SJSA1 (cell line): Measurements from ENCODE around the gene GPR32. TPM values are rescaled to one million over a fixed set of nuclear protein-coding genes. Genes with fewer than 3 reads are reported as not detected.
"Not testable (repeated sequence)": the region's sequence is repeated elsewhere in the genome, so short reads cannot be mapped to it uniquely, and the experiment has no call there.

Experiments used
- DNase-seq, 2 experiments: peaks; one replicate each; pipeline ENCODE4 v3.0.0-alpha.2; 2015 to 2020; ENCODE audit warnings: low spot score in 2 of 2, low read depth in 1 of 2
- H3K27ac ChIP-seq: fragments of 250-450 bp; sonication (Bioruptor Pico); 2 replicates; pipeline ENCODE4 v1.5.1; 2020; ENCODE audit warnings: mild to moderate bottlenecking, moderate library complexity
- H3K27me3 ChIP-seq: fragments of 250-450 bp; sonication (Bioruptor Pico); replicated peaks from 2 replicates; pipeline ENCODE4 v1.5.1; 2020; ENCODE audit warnings: mild to moderate bottlenecking, moderate library complexity
- H3K36me3 ChIP-seq: fragments of 250-450 bp; sonication (Bioruptor Pico); 2 replicates; pipeline ENCODE4 v1.5.1; 2020; ENCODE audit warnings: mild to moderate bottlenecking
- H3K4me1 ChIP-seq: fragments of 250-450 bp; sonication (Bioruptor Pico); replicated peaks from 2 replicates; pipeline ENCODE4 v1.6.1; 2021; ENCODE audit warnings: mild to moderate bottlenecking
- H3K4me3 ChIP-seq: fragments of 250-450 bp; sonication (Bioruptor Pico); 2 replicates; pipeline ENCODE4 v1.5.1; 2020; ENCODE audit warnings: mild to moderate bottlenecking
- H3K9me3 ChIP-seq: fragments of 250-450 bp; sonication (Bioruptor Pico); replicated peaks from 2 replicates; pipeline ENCODE4 v1.5.1; 2020; ENCODE audit warnings: mild to moderate bottlenecking
- total RNA-seq: library from RNA; depleted of rRNA; stranded (reverse); fragments of >200 nt; shearing (Covaris generic); gene quantifications from 2 replicates; pipeline ENCODE4 v1.2.3, GENCODE V29; 2014

The GPR32 gene
- total RNA-seq, 1 experiment from 2014 or later = not detected

DNA sequence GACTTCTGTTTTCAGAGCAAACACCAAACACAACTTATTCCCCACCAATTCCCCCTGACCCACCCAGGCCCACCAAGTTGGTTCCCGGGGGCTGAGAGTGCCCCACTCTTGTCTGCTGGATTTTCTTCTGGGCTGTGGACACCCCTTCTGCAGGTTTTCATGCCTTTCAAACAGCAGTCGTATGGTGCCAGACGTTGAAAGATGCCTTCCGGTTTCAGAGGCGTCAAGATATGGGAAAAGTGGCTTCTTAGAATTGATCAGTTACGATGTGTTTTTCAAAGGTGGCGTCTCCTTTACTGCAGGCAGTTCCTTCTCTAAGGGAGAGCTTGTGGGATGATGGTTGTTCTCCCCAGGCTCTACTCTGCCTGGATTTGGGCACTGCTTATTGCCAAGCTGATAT, 34.4 kb upstream of the GPR32 start:
- H3K9me3 ChIP-seq = no peaks in the 10 kb centered on the region
- no peak overlapping the region for H3K27ac ChIP-seq
- no peaks in the 10 kb centered on the region for H3K4me1 ChIP-seq
- no peaks in the 10 kb centered on the region for H3K36me3 ChIP-seq
- H3K4me3 ChIP-seq = no peak overlapping the region
- peaks cover 45% of the 10 kb centered on the region for H3K27me3 ChIP-seq
- DNase-seq = no peak

DNA sequence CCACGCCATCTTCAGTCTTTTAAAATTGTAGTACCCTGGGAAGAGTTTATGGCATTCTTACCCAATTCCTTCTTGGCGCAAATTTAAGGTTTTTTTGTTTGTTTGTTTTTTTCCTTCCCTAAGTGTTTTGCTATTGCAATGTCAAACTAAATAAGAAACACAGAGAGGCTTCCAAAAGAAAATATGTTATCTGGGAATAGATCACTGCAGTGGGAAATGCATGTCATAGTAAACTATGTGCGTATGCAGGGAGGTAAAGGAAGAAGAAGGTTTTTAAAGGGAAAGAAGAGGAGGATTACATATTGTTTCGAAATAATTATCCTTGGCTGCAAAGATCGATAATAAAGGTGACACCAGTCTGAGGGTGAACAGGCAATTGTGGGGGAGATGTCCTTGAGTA, 33.9 kb upstream of the GPR32 start:
- Histone ChIP-seq H3K27ac (no peak overlapping the region), H3K9me3 (no peaks in the 10 kb centered on the region), H3K4me1 (no peaks in the 10 kb centered on the region), H3K27me3 (peaks cover 47% of the 10 kb centered on the region), H3K36me3 (no peaks in the 10 kb centered on the region), H3K4me3 (no peak overlapping the region)
- DNase-seq = no peak

DNA sequence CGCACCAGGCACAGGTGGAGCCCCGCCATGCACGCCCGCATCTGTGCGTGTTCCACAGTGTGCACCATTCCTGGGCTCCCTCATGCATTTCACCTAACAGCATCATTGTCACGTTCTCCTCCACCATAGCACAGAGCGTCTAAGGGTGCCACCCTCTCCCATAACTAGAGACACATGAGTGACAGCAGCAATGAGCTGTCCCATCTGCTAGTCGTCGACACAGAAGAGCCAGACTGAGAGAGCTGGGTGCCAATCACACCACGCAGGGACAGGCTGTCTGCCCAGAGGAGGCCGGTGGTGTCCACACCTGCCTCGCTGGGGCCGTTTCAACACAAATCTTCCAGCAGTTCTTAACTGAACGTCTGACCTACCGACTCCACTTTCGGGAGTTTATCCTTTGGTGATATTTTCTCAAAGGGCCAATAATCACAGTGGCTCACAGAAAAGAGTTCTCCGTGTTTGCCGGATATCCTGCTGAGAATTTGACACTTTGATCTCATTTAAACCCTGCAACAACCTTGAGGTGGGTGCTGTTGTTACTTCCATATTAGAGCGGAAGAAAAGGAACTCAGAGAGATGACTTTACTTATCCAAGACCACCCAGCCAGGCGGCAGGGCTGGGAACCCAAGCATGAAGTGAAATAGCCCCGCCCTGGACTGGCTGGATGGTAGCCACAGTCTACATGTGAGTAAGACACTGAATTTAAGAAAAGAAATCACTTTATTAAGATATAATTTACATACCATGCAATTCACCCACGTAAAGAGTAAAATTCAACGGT, 30.9 kb upstream of the GPR32 start:
- Histone ChIP-seq H3K36me3 (no peaks in the 10 kb centered on the region), H3K9me3 (no peaks in the 10 kb centered on the region), H3K4me3 (no peak overlapping the region), H3K27ac (no peak overlapping the region), H3K4me1 (no peaks in the 10 kb centered on the region), H3K27me3 (peaks cover 42% of the 10 kb centered on the region)
- no peak for DNase-seq

DNA sequence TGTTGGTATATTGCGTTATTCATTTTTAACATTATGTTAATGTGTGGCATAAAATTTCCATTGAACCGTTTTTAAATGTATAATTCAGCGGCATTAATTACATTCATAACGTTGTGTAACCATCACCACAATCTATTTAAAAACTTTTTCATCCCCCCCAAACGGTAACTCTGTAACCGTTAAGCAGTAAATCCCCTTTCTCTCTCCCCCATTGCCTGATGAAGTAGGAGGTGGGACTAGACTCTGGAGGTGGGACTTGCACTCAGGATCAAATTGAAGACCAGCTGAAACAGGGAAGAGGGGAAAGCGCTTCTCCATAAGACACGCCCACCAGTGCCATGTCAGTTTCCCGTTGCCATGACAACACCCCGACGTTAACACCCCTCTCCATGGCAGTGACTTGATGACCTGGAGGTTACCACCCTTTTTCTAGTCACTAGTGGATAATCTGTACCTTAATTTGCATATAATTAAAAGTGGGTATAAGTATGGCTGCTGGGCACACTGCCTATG, 30.3 kb upstream of the GPR32 start:
- H3K36me3 ChIP-seq = no peaks in the 10 kb centered on the region
- no peaks in the 10 kb centered on the region for H3K9me3 ChIP-seq
- no peak overlapping the region for H3K4me3 ChIP-seq
- no peak overlapping the region for H3K27ac ChIP-seq
- DNase-seq = no peak
- H3K4me1 ChIP-seq = no peaks in the 10 kb centered on the region
- peaks cover 42% of the 10 kb centered on the region for H3K27me3 ChIP-seq

DNA sequence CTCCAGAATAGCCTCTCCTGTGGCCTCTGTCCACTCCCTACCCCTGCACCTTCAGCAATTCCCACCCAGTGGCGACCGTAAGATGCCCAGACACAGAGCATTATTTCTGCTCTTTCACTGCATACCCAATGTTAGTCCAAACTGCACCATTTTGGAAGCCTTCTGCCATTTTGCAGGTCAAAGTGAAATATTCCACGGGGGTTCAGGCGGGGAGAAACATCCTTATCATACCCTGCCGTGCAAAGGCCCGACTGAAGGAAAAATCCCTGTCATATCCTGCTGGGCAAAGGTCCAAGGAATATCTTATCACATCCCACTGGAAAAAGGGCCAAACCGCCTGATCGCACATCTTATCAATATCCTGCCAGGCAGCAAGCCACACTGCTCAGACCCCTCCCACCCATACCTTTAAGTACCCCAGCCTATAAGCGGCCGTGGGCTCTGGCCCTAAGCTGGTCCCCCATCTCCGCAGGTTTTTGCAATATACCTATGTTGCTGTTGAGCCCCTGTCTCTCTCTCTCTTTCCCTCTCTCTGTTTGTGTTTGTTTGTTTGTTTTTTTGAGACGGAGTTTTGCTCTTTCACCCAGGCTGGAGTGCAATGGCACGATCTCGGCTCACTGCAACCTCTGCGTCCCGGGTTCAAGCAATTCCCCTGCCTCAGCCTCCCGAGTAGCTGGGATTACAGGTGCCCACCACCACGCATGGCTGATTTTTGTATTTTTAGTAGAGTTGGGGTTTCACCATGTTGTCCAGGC, 28.9 kb upstream of the GPR32 start:
- no peak for DNase-seq
- H3K9me3 ChIP-seq = no peaks in the 10 kb centered on the region
- H3K36me3 ChIP-seq = no peaks in the 10 kb centered on the region
- no peak overlapping the region for H3K4me3 ChIP-seq
- no peaks in the 10 kb centered on the region for H3K4me1 ChIP-seq
- H3K27me3 ChIP-seq = peaks cover 35% of the 10 kb centered on the region
- no peak overlapping the region for H3K27ac ChIP-seq

DNA sequence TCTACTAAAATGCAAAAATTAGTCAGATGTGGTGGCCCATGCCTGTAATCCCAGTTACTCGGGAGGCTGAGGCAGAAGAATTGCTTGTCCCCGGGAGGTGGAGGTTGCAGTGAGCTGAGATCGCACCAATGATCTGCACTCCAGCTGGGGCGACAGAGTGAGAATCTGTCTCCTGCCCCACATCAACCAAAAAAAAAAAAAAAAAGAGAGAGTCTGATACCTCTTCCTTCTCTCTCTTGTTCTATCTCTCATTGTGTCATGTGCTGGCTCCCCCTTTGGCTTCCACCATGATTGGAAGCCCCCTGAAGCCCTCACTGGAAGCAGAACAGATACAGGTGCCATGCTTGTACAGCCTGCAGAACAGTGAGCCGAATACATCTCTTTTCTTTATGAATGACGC, 26.7 kb upstream of the GPR32 start:
- DNase-seq = no peak

DNA sequence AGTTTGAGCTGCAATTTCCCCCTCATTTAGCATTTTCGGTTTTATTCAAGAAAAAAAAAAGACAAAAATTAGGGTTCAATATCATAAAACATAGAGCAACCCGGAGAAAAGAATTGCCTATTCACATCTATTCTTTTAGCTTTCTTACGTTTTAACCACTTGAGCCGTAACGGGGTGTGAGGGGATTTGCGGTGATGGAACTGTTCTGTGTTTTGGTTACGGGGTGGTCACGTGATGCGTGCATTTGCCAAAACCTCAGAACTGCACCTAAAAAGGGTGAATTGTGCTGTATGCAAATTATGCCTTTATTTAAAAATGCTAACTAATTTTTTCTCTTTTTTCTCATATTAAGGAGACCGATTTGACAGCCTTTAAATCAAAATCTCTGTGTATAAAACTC, 25.0 kb upstream of the GPR32 start:
- no peak overlapping the region for H3K4me3 ChIP-seq
- H3K27ac ChIP-seq = no peak overlapping the region
- no peaks in the 10 kb centered on the region for H3K9me3 ChIP-seq
- H3K4me1 ChIP-seq = no peaks in the 10 kb centered on the region
- no peaks in the 10 kb centered on the region for H3K36me3 ChIP-seq
- H3K27me3 ChIP-seq = peaks cover 6% of the 10 kb centered on the region
- DNase-seq = no peak

More for the DNA sequence above, 26.7 kb upstream of the GPR32 start:
- no peaks in the 10 kb centered on the region for H3K9me3 ChIP-seq
- H3K27ac ChIP-seq = no peak overlapping the region
- H3K36me3 ChIP-seq = no peaks in the 10 kb centered on the region
- no peak overlapping the region for H3K4me3 ChIP-seq
- H3K27me3 ChIP-seq = peaks cover 20% of the 10 kb centered on the region
- no peaks in the 10 kb centered on the region for H3K4me1 ChIP-seq

DNA sequence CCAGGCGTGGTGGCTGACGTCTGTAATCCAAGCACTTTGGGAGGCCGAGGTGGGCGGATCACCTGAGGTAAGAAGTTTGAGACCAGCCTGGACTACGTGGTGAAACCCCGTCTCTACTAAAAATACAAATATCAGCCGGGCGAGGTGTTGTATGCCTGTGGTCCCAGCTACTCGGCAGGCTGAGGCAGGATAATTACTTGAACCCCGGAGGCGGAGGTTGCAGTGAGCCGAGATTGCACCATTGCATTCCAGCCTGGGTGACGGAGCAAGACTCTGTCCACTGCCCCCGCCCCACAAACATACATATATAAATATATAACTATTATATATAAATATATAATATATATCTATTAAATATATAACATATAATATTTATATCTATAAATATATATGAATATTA, 23.1 kb upstream of the GPR32 start:
- H3K27me3 ChIP-seq, DNase-seq: not testable (repeated sequence)

DNA sequence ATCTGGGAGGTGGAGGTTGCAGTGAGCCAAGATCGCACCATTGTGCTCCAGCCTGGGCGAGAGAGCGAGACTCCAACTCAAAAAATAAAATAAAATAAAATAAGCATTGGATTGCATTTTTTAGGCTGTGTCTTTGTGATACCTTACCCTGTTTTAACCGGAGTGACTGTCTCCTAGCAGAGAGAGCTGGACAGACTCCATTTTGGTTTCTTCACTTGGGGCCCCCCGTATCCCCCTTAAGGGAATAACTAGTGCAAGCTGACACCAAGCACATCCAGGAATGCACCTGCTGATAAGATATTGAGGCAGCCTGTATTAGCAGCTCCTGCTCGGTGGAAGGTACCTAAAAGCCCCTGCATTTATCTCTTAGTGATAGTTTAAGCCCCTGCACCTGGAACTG, 20.8 kb upstream of the GPR32 start:
- Histone ChIP-seq H3K27ac (no peak overlapping the region), H3K4me3 (no peak overlapping the region), H3K27me3 (peaks cover 13% of the 10 kb centered on the region), H3K4me1 (no peaks in the 10 kb centered on the region), H3K36me3 (no peaks in the 10 kb centered on the region), H3K9me3 (no peaks in the 10 kb centered on the region)
- no peak for DNase-seq

More for the DNA sequence above, 23.1 kb upstream of the GPR32 start:
- not testable (repeated sequence) for H3K4me1 ChIP-seq, H3K4me3 ChIP-seq, H3K27ac ChIP-seq, H3K36me3 ChIP-seq, H3K9me3 ChIP-seq

DNA sequence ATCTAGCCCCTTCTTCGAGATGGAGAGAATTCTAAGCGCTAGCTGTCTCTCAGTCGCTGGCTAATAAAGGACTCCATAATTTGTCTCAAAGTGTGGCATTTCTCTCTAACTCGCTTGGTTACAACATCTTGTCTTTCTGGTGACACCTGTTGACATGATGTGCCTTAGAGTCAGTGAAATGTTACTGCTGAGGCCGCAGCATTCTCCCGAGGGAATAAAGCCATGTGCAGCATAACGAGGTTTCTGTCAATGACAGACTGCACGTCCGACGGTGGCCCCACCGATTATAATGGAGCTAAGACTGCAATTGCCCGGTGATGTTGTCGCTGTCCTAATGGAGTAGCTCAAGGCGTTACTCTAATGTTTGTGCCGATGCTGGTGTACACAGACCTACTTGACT, 20.3 kb upstream of the GPR32 start:
- no peak overlapping the region for H3K27ac ChIP-seq
- H3K27me3 ChIP-seq = peaks cover 13% of the 10 kb centered on the region

DNA sequence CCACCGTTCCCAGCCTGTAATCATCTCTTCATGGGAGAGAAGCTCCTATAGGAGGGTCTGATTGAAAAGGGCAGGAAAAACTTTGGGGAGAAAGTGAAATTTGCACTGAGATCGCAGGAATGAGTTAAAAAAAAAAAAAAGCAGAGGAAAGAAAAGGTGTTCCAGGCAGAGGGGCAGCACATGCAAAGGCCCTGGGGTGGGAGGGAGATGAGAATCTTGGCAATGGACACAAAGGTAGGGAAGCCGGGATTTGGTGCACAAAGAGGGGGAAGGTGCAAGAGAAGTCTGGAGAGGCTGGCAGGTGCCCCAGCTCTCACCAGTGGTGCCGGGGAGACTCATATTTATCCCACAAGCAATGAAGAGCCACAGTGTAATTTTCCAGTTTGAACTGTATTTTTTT, 16.4 kb upstream of the GPR32 start:
- no peaks in the 10 kb centered on the region for H3K4me1 ChIP-seq
- H3K4me3 ChIP-seq = no peak overlapping the region
- H3K36me3 ChIP-seq = no peaks in the 10 kb centered on the region
- peaks cover 13% of the 10 kb centered on the region; the same call in 1 of the 2 replicates for H3K27me3 ChIP-seq
- no peaks in the 10 kb centered on the region for H3K9me3 ChIP-seq
- no peak overlapping the region for H3K27ac ChIP-seq
- DNase-seq = no peak

More for the DNA sequence above, 20.3 kb upstream of the GPR32 start:
- no peaks in the 10 kb centered on the region for H3K4me1 ChIP-seq
- no peaks in the 10 kb centered on the region for H3K36me3 ChIP-seq
- no peak for DNase-seq
- no peaks in the 10 kb centered on the region for H3K9me3 ChIP-seq
- no peak overlapping the region for H3K4me3 ChIP-seq

DNA sequence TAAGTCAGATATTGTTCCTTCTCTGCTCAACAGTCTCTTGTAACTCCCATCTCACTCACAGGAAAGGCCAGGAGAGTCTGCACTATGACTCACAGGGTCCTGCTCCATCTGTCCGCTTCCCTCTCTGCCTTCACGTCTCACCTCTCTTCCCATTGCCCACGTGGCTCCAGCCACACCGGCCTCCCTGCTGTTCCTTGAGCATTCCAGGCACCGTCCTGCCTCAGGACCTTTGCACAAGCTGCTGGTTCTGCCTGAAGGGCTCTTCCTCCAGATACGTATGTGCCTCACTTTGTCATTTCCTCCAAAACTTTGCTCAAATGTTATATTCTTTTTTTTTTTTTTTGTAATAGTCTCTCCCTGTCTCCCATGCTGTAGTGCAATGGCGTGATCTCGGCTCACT, 14.0 kb upstream of the GPR32 start:
- not testable (repeated sequence) for DNase-seq, H3K9me3 ChIP-seq, H3K27ac ChIP-seq, H3K4me1 ChIP-seq, H3K36me3 ChIP-seq, H3K27me3 ChIP-seq, H3K4me3 ChIP-seq

DNA sequence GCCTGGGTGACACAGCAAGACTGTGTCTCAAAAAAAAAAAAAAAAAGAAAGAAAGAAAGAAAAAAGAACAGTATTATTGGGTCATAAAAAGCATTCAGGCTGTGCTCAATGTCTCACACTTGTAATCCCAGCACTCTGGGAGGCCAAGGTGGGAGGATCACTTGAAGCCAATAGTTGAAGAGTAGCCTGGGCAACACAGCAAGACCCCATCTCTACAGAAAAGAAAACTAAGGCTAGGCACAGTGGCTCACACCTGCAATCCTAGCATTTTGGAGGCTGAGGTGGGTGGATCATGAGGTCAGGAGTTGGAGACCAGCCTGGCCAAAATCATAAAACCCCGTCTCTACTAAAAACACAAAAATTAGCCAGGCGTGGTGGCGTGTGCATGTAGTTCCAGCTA, 12.6 kb upstream of the GPR32 start:
- H3K27me3 ChIP-seq, H3K27ac ChIP-seq, DNase-seq, H3K4me3 ChIP-seq, H3K9me3 ChIP-seq, H3K4me1 ChIP-seq, H3K36me3 ChIP-seq: not testable (repeated sequence)

DNA sequence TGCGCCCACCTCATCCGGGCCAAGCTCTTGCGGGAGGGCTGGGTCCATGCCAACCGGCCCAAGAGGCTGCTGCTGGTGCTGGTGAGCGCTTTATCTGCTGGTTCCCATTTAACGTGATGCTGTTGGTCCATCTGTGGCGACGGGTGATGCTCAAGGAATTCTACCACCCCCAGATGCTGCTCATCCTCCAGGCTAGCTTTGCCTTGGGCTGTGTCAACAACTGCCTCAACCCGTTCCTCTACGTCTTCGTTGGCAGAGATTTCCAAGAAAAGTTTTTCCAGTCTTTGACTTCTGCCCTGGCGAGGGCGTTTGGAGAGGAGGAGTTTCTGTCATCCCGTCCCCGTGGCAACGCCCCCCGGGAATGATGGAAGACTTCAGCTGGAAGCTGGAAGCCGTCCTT, 11.2 kb upstream of the GPR32 start:
- not testable (repeated sequence) for H3K36me3 ChIP-seq, H3K9me3 ChIP-seq, DNase-seq, H3K27me3 ChIP-seq, H3K27ac ChIP-seq, H3K4me1 ChIP-seq, H3K4me3 ChIP-seq
